HUES48 (cell line): ENCODE measurements around the gene CR1.
"Not testable (repeated sequence)": the region's sequence is repeated elsewhere in the genome, so short reads cannot be mapped to it uniquely, and the experiment has no call there.

Experiments used
- H3K27ac ChIP-seq: one replicate; pipeline ENCODE4 v1.7.0; 2013; ENCODE audit warnings: low read depth, low read length, inconsistent platforms
- H3K27me3 ChIP-seq: 2 replicates; pipeline ENCODE4 v1.6.1; 2013; ENCODE audit warnings: mild to moderate bottlenecking, low read length; ENCODE audit not compliant: control insufficient read depth, insufficient read depth
- H3K36me3 ChIP-seq: 2 replicates; pipeline ENCODE4 v1.6.1; 2013; ENCODE audit warnings: low read length; ENCODE audit not compliant: control insufficient read depth, insufficient read depth
- H3K4me1 ChIP-seq: 2 replicates; pipeline ENCODE4 v1.6.1; 2013; ENCODE audit warnings: mild to moderate bottlenecking, low read length; ENCODE audit not compliant: control insufficient read depth, insufficient read depth
- H3K4me3 ChIP-seq: 2 replicates; pipeline ENCODE4 v1.5.1; 2013; ENCODE audit warnings: mild to moderate bottlenecking, low read depth, low read length
- H3K9ac ChIP-seq: 2 replicates; pipeline ENCODE4 v1.6.1; 2013; ENCODE audit warnings: mild to moderate bottlenecking, low read depth, low read length, moderate library complexity
- H3K9me3 ChIP-seq: 2 replicates; pipeline ENCODE4 v1.6.1; 2013; ENCODE audit warnings: low read length; ENCODE audit not compliant: control insufficient read depth, insufficient read depth

The CR1 gene

GRCh38 chr1:207503950-207504349 lies 8.0 kb downstream of the CR1 start:
- Histone ChIP-seq H3K4me3 (no peak overlapping the region), H3K9me3 (no peaks in the 10 kb centered on the region), H3K4me1 (no peaks in the 10 kb centered on the region), H3K36me3 (no peaks in the 10 kb centered on the region), H3K27me3 (no peaks in the 10 kb centered on the region), H3K9ac (no peak overlapping the region), H3K27ac (no peak overlapping the region)

- H3K9me3 ChIP-seq = no peaks in the 10 kb centered on the region
- no peaks in the 10 kb centered on the region for H3K36me3 ChIP-seq
- H3K4me1 ChIP-seq = no peaks in the 10 kb centered on the region
- no peaks in the 10 kb centered on the region for H3K27me3 ChIP-seq
- H3K27ac ChIP-seq = no peak overlapping the region
- no peak overlapping the region for H3K4me3 ChIP-seq
- H3K9ac ChIP-seq = no peak overlapping the region
These were observed 8.5 kb downstream of the CR1 start for GRCh38 chr1:207504438-207504837.

- Histone ChIP-seq H3K9me3 (no peaks in the 10 kb centered on the region), H3K27ac (no peak overlapping the region), H3K9ac (no peak overlapping the region), H3K36me3 (no peaks in the 10 kb centered on the region), H3K4me1 (no peaks in the 10 kb centered on the region), H3K4me3 (no peak overlapping the region), H3K27me3 (no peaks in the 10 kb centered on the region)
These were observed 14.5 kb downstream of the CR1 start for GRCh38 chr1:207510444-207510843.

GRCh38 chr1:207514890-207515289 lies 18.9 kb downstream of the CR1 start:
- H3K27me3 ChIP-seq = no peaks in the 10 kb centered on the region

GRCh38 chr1:207516729-207517128 lies 20.8 kb downstream of the CR1 start:
- no peaks in the 10 kb centered on the region for H3K9me3 ChIP-seq
- no peak overlapping the region for H3K4me3 ChIP-seq
- H3K4me1 ChIP-seq = no peaks in the 10 kb centered on the region
- no peak overlapping the region for H3K27ac ChIP-seq
- no peak overlapping the region for H3K9ac ChIP-seq
- no peaks in the 10 kb centered on the region for H3K27me3 ChIP-seq
- no peaks in the 10 kb centered on the region for H3K36me3 ChIP-seq

More at GRCh38 chr1:207514890-207515289, 18.9 kb downstream of the CR1 start:
- Histone ChIP-seq H3K27ac (no peak overlapping the region), H3K9ac (no peak overlapping the region), H3K4me1 (no peaks in the 10 kb centered on the region), H3K4me3 (no peak overlapping the region), H3K36me3 (no peaks in the 10 kb centered on the region), H3K9me3 (no peaks in the 10 kb centered on the region)

- no peak overlapping the region for H3K27ac ChIP-seq
- H3K9me3 ChIP-seq = no peaks in the 10 kb centered on the region
These were observed 22.8 kb downstream of the CR1 start for GRCh38 chr1:207518608-207519236.

GRCh38 chr1:207519505-207520399 lies 23.8 kb downstream of the CR1 start:
- Histone ChIP-seq H3K4me3 (no peak overlapping the region), H3K4me1 (no peaks in the 10 kb centered on the region), H3K27ac (no peak overlapping the region), H3K36me3 (no peaks in the 10 kb centered on the region), H3K9me3 (no peaks in the 10 kb centered on the region), H3K27me3 (no peaks in the 10 kb centered on the region), H3K9ac (no peak overlapping the region)

More at GRCh38 chr1:207518608-207519236, 22.8 kb downstream of the CR1 start:
- Histone ChIP-seq H3K9ac (no peak overlapping the region), H3K27me3 (no peaks in the 10 kb centered on the region), H3K4me3 (no peak overlapping the region), H3K4me1 (no peaks in the 10 kb centered on the region), H3K36me3 (no peaks in the 10 kb centered on the region)

GRCh38 chr1:207520400-207521345 lies 24.7 kb downstream of the CR1 start:
- not testable (repeated sequence) for H3K27me3 ChIP-seq, H3K36me3 ChIP-seq, H3K27ac ChIP-seq, H3K4me1 ChIP-seq, H3K4me3 ChIP-seq, H3K9ac ChIP-seq, H3K9me3 ChIP-seq

GRCh38 chr1:207525239-207525638 lies 29.3 kb downstream of the CR1 start:
- H3K4me1 ChIP-seq, H3K9me3 ChIP-seq, H3K4me3 ChIP-seq, H3K9ac ChIP-seq, H3K27me3 ChIP-seq, H3K36me3 ChIP-seq, H3K27ac ChIP-seq: not testable (repeated sequence)

- H3K9me3 ChIP-seq, H3K36me3 ChIP-seq, H3K4me1 ChIP-seq, H3K27me3 ChIP-seq, H3K27ac ChIP-seq, H3K9ac ChIP-seq, H3K4me3 ChIP-seq: not testable (repeated sequence)
These were observed 32.4 kb downstream of the CR1 start for GRCh38 chr1:207528401-207528800.
